ENCODE measurements around the gene SLC43A2.

Gene SLC43A2

DNA sequence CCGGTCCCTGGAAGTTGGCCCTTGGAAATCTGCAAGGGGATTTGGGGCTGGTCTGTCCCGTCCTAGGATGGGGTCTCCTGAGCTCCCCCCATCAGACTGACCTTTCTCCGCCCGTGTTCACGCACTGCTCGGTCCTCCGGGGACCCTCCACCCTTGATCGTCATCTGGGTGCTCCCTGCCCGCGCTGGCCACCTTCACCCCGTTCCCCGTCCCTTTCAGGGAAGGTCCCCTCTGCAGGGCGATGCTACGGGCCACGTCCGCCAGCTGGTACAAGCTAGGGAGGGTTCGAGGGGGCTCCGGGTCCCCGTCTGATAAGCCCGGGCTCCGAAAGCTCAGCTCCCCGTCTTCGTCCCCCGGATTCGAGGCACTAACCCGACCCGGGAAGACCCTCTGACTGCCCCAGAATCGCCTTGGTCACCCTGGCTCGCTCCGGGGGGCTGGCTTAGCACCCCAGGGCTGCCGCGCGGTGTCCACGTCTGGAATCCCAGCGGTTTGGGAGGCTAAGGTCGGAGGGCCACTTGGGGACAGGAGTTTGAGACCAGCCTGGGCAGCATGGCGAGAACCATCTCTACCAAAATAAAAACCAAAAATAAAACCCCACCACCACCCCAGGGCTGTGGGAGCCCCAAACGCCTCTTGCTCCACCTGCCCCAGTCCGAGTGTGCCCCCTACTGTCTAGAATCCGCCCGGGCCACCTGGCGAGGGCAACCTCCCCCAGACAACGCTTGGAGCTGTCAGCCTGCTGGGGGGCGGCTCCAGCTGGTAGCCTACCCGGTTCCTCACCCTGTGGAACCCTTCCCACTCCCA lies 1.1 kb upstream of the SLC43A2 start:
- Histone ChIP-seq H3K4me1 (ENCODE audit: control insufficient read depth in 2 of 2, insufficient read depth in 1 of 2, low read depth in 1 of 2, low read length in 2 of 2) (peaks cover 11 to 27% of the 10 kb centered on the region in 2 donors), H2BK12ac (ENCODE audit: low read length) (peak overlapping the region; percentile 30), H4K8ac (ENCODE audit: low read depth, low read length) (peak overlapping the region; percentile 89), H3K27ac (replicated peaks; ENCODE audit: low read length) (peak overlapping the region; percentile 91), H3K4me2 (ENCODE audit: insufficient read depth, low read length, poor library complexity, severe bottlenecking) (peak overlapping the region; percentile 96), H2BK15ac (ENCODE audit: low read length) (peak overlapping the region; percentile 74), H3K27me3 (ENCODE audit: control insufficient read depth in 3 of 3, insufficient read depth in 3 of 3, low read depth in 1 of 3, low read length in 3 of 3) (peaks cover 0 to 11% (median 0%) of the 10 kb centered on the region in 3 experiments), H3K36me3 (replicated peaks in 1 of 2; ENCODE audit: control insufficient read depth in 2 of 2, insufficient read depth in 2 of 2, low read length in 2 of 2) (peaks cover 0 to 27% of the 10 kb centered on the region in 2 donors), H3K9ac (ENCODE audit: low read depth, low read length, poor library complexity) (peak overlapping the region; percentile 96), H3K79me1 (ENCODE audit: low read depth, low read length) (no peaks in the 10 kb centered on the region), H3K4me3 (ENCODE audit: low read length in 2 of 2) (peak overlapping the region; percentile 88 to 100), H2AK5ac (ENCODE audit: low read depth, low read length) (peak overlapping the region; percentile 99), H2AFZ (ENCODE audit: low read length) (peak overlapping the region; percentile 82), H3K18ac (ENCODE audit: low read length) (peak overlapping the region; percentile 98), H2BK120ac (ENCODE audit: low read depth, low read length) (peak overlapping the region; percentile 98), H3K9me3 (replicated peaks in 1 of 2; ENCODE audit: control insufficient read depth in 2 of 2, insufficient read depth in 1 of 2, low read depth in 1 of 2, low read length in 2 of 2) (no peaks in the 10 kb centered on the region), H3K14ac (ENCODE audit: low read length) (peak overlapping the region; percentile 72), H4K91ac (ENCODE audit: low read depth, low read length, poor library complexity) (peak overlapping the region; percentile 96), H3K23ac (ENCODE audit: low read depth, low read length, poor library complexity) (peak overlapping the region; percentile 92), H2BK5ac (ENCODE audit: low read length) (peak overlapping the region; percentile 91), H3K4ac (ENCODE audit: low read length) (peak overlapping the region; percentile 79)
- DNase-seq (ENCODE audit: low spot score) = no peak
- WGBS, 2 donors (ENCODE audit: extremely low coverage in 2 of 2, insufficient read length in 2 of 2, insufficient replicate concordance in 1 of 2) = no CpG with 5 or more reads among the region's 45 CpGs

DNA sequence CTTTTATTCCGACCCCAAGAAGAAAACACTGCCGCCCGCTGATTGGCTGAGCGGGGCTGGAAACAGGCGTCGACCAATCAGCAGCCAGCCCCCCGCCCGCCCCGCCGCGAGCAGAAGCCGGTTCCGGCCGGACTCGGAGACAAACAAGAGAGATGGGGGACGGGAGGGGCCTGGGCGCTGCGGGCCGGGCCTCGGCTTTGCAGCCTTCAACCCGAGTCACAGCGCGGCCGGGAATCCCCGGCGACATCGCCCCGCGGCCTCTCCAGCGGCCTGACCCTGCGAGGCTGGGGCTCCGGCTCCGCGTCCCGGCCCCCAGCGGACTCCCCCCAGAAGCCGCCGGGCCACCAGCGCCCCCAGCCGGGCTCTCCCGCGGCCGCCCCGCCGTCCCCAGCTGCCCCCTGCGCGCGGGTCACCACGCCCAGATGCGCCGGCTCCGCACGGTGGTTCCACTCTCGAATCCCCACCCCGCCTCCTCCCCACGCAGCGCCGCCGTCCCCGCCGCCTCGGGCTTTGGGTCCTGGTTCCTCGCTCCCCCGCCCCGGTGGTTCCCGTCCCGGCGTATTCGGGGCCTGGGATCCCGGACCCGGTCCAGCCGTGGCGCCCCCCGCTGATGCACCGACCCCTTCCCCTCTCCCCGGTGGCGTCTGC lies 346 bp upstream of the SLC43A2 start:
- peaks cover 0 to 11% (median 0%) of the 10 kb centered on the region in 3 experiments for H3K27me3 ChIP-seq (ENCODE audit: control insufficient read depth in 3 of 3, insufficient read depth in 3 of 3, low read depth in 1 of 3, low read length in 3 of 3)
- H3K79me1 ChIP-seq (ENCODE audit: low read depth, low read length) = no peaks in the 10 kb centered on the region
- peak overlapping the region; percentile 49 for H4K8ac ChIP-seq (ENCODE audit: low read depth, low read length)
- peak overlapping the region; percentile 96 for H3K4me2 ChIP-seq (ENCODE audit: insufficient read depth, low read length, poor library complexity, severe bottlenecking)
- no peak overlapping the region for H2BK12ac ChIP-seq (ENCODE audit: low read length)
- peak overlapping the region; percentile 92 for H3K23ac ChIP-seq (ENCODE audit: low read depth, low read length, poor library complexity)
- H4K91ac ChIP-seq (ENCODE audit: low read depth, low read length, poor library complexity) = peak overlapping the region; percentile 96
- peak overlapping the region; percentile 99 for H2AK5ac ChIP-seq (ENCODE audit: low read depth, low read length)
- H3K36me3 ChIP-seq (replicated peaks in 1 of 2; ENCODE audit: control insufficient read depth in 2 of 2, insufficient read depth in 2 of 2, low read length in 2 of 2) = peaks cover 0 to 34% of the 10 kb centered on the region in 2 donors
- H3K4me3 ChIP-seq (ENCODE audit: low read length in 2 of 2) = peak overlapping the region; percentile 88 to 100
- peak overlapping the region; percentile 98 for H3K18ac ChIP-seq (ENCODE audit: low read length)
- peak overlapping the region; percentile 91 for H3K27ac ChIP-seq (replicated peaks; ENCODE audit: low read length)
- H3K9me3 ChIP-seq (replicated peaks in 1 of 2; ENCODE audit: control insufficient read depth in 2 of 2, insufficient read depth in 1 of 2, low read depth in 1 of 2, low read length in 2 of 2) = no peaks in the 10 kb centered on the region
- H2BK120ac ChIP-seq (ENCODE audit: low read depth, low read length) = peak overlapping the region; percentile 98
- peak overlapping the region; percentile 91 for H2AFZ ChIP-seq (ENCODE audit: low read length)
- peak overlapping the region; percentile 72 for H3K14ac ChIP-seq (ENCODE audit: low read length)
- H3K9ac ChIP-seq (ENCODE audit: low read depth, low read length, poor library complexity) = peak overlapping the region; percentile 96
- peak overlapping the region; percentile 79 for H3K4ac ChIP-seq (ENCODE audit: low read length)
- peak overlapping the region; percentile 91 for H2BK5ac ChIP-seq (ENCODE audit: low read length)
- WGBS, 2 donors (ENCODE audit: extremely low coverage in 2 of 2, insufficient read length in 2 of 2, insufficient replicate concordance in 1 of 2) = no CpG with 5 or more reads among the region's 77 CpGs
- H2BK15ac ChIP-seq (ENCODE audit: low read length) = peak overlapping the region; percentile 74
- H3K4me1 ChIP-seq (ENCODE audit: control insufficient read depth in 2 of 2, insufficient read depth in 1 of 2, low read depth in 1 of 2, low read length in 2 of 2) = peaks cover 11 to 27% of the 10 kb centered on the region in 2 donors
- DNase-seq (ENCODE audit: low spot score) = no peak

GRCh38 chr17:1627182-1627981 lies 1.3 kb downstream of the SLC43A2 start:
- H3K9ac ChIP-seq (ENCODE audit: low read depth, low read length, poor library complexity) = peak overlapping the region; percentile 99
- peak overlapping the region; percentile 98 for H2BK15ac ChIP-seq (ENCODE audit: low read length)
- no peaks in the 10 kb centered on the region for H3K9me3 ChIP-seq (replicated peaks in 1 of 2; ENCODE audit: control insufficient read depth in 2 of 2, insufficient read depth in 1 of 2, low read depth in 1 of 2, low read length in 2 of 2)
- peak overlapping the region; percentile 89 for H2AFZ ChIP-seq (ENCODE audit: low read length)
- peak overlapping the region; percentile 100 for H3K14ac ChIP-seq (ENCODE audit: low read length)
- DNase-seq (ENCODE audit: low spot score) = no peak
- H3K36me3 ChIP-seq (replicated peaks in 1 of 2; ENCODE audit: control insufficient read depth in 2 of 2, insufficient read depth in 2 of 2, low read length in 2 of 2) = peaks cover 0 to 44% of the 10 kb centered on the region in 2 donors
- no peak overlapping the region for H4K8ac ChIP-seq (ENCODE audit: low read depth, low read length)
- peaks cover 11 to 27% of the 10 kb centered on the region in 2 donors for H3K4me1 ChIP-seq (ENCODE audit: control insufficient read depth in 2 of 2, insufficient read depth in 1 of 2, low read depth in 1 of 2, low read length in 2 of 2)
- H3K27me3 ChIP-seq (ENCODE audit: control insufficient read depth in 3 of 3, insufficient read depth in 3 of 3, low read depth in 1 of 3, low read length in 3 of 3) = peaks cover 0 to 11% (median 0%) of the 10 kb centered on the region in 3 experiments
- H2BK120ac ChIP-seq (ENCODE audit: low read depth, low read length) = peak overlapping the region; percentile 35
- no peak overlapping the region for H4K91ac ChIP-seq (ENCODE audit: low read depth, low read length, poor library complexity)
- peak overlapping the region; percentile 99 for H3K18ac ChIP-seq (ENCODE audit: low read length)
- no peak overlapping the region for H3K4ac ChIP-seq (ENCODE audit: low read length)
- peak overlapping the region; percentile 95 for H3K4me2 ChIP-seq (ENCODE audit: insufficient read depth, low read length, poor library complexity, severe bottlenecking)
- H2AK5ac ChIP-seq (ENCODE audit: low read depth, low read length) = peak overlapping the region; percentile 98
- H2BK12ac ChIP-seq (ENCODE audit: low read length) = no peak overlapping the region
- no peaks in the 10 kb centered on the region for H3K79me1 ChIP-seq (ENCODE audit: low read depth, low read length)
- WGBS, 2 donors (ENCODE audit: extremely low coverage in 2 of 2, insufficient read length in 2 of 2, insufficient replicate concordance in 1 of 2) = no CpG with 5 or more reads among the region's 39 CpGs
- no peak overlapping the region for H3K27ac ChIP-seq (replicated peaks; ENCODE audit: low read length)
- no peak overlapping the region for H2BK5ac ChIP-seq (ENCODE audit: low read length)
- H3K4me3 ChIP-seq (ENCODE audit: low read length in 2 of 2) = peak overlapping the region; percentile 92 to 100
- H3K23ac ChIP-seq (ENCODE audit: low read depth, low read length, poor library complexity) = peak overlapping the region; percentile 98
